Fibroblast of villous mesenchyme (primary cell): ENCODE measurements around the gene SLC5A5. TPM values are rescaled to one million over a fixed set of nuclear protein-coding genes. Genes with fewer than 3 reads are reported as not detected.

Experiments used
- DNase-seq: peaks from one replicate; pipeline ENCODE4 v3.0.0-alpha.2; 2010; ENCODE audit warnings: low read depth
- H3K4me3 ChIP-seq: 2 replicates; pipeline ENCODE4 v1.5.1; 2011; ENCODE audit warnings: low read depth, mild to moderate bottlenecking, low read length
- CTCF ChIP-seq: IDR thresholded peaks from 2 replicates; pipeline ENCODE4 v1.5.1; 2012; ENCODE audit warnings: low read depth, mild to moderate bottlenecking, low read length; ENCODE audit not compliant: insufficient read depth
- total RNA-seq: library from RNA; depleted of rRNA; stranded (reverse); fragments of >200 nt; gene quantifications from 2 replicates; pipeline ENCODE4 v1.2.3, GENCODE V29; 2012

Gene SLC5A5
- total RNA-seq, 1 donor: not detected

- no peak for DNase-seq
- no peak overlapping the region for H3K4me3 ChIP-seq
- TF ChIP-seq CTCF: no peak
These were observed 6.1 kb upstream of the SLC5A5 start for GRCh38 chr19:17865364-17866311.

GRCh38 chr19:17866312-17866963, 5.3 kb upstream of the SLC5A5 start:
- H3K4me3 ChIP-seq: no peak overlapping the region
- DNase-seq: no peak
- TF ChIP-seq CTCF: no peak

GRCh38 chr19:17866964-17867486, 4.7 kb upstream of the SLC5A5 start:
- no peak overlapping the region for H3K4me3 ChIP-seq
- no peak for DNase-seq
- TF ChIP-seq CTCF: no peak

- TF ChIP-seq CTCF: no peak
- DNase-seq: no peak
These were observed 3.1 kb upstream of the SLC5A5 start for GRCh38 chr19:17868669-17869068.

GRCh38 chr19:17869114-17869608, 2.6 kb upstream of the SLC5A5 start:
- DNase-seq: no peak
- TF ChIP-seq CTCF: no peak
- no peak overlapping the region for H3K4me3 ChIP-seq

More at GRCh38 chr19:17868669-17869068, 3.1 kb upstream of the SLC5A5 start:
- H3K4me3 ChIP-seq: no peak overlapping the region

- TF ChIP-seq CTCF: no peak
- no peak for DNase-seq
These were observed 490 bp upstream of the SLC5A5 start for GRCh38 chr19:17871032-17871877.

More at GRCh38 chr19:17871032-17871877, 490 bp upstream of the SLC5A5 start:
- H3K4me3 ChIP-seq: no peak overlapping the region
